GM12878 (cell line): ENCODE measurements around the gene SLC11A1. TPM values are rescaled to one million over a fixed set of nuclear protein-coding genes. Genes with fewer than 3 reads are reported as not detected.

ENCODE experiments used
- E2F8 ChIP-seq: fragments of 450-650 bp; IDR thresholded peaks from 2 replicates; pipeline ENCODE4 v1.6.1; 2018; ENCODE audit warnings: mild to moderate bottlenecking, low read depth, moderate library complexity; ENCODE audit not compliant: partially characterized antibody
- GATAD2B ChIP-seq: fragments of 450-650 bp; conservative IDR thresholded peaks from 2 replicates; pipeline ENCODE4 v1.6.1; 2017; ENCODE audit warnings: low read depth, mild to moderate bottlenecking, moderate library complexity
- POLR2AphosphoS2 ChIP-seq: IDR thresholded peaks from 2 replicates; pipeline ENCODE4 v1.6.1; 2011; ENCODE audit warnings: low read depth, mild to moderate bottlenecking, low read length, improper control_type of control experiment, moderate library complexity
- PRDM15 ChIP-seq: fragments of 450-650 bp; formaldehyde crosslinking; IDR thresholded peaks from 2 replicates; pipeline ENCODE4 v1.4.0; 2020; ENCODE audit warnings: mild to moderate bottlenecking, moderate library complexity
- ZNF592 ChIP-seq: fragments of 450-650 bp; IDR thresholded peaks from 2 replicates; pipeline ENCODE4 v1.6.1; 2017; ENCODE audit warnings: mild to moderate bottlenecking, moderate library complexity
- polyA plus RNA-seq, 11 experiments: library from polyadenylated mRNA; depleted of rRNA in 4 of 11; unstranded in 6 of 11; stranded (reverse) in 5 of 11; fragments of >200 nt; fragmentation: Nextera tagmentation in 4 of 11; fragmentation: Illumina TruSeq in 1 of 11; extraction: Ambion mirVana in 4 of 11; extraction: Trizol in 1 of 11; gene quantifications; 1 replicate in 1 of 11; 2 replicates in 10 of 11; pipeline versions ENCODE4 v1.2.1 to v1.2.3, GENCODE V29; 2011 to 2016; ENCODE audit warnings: inconsistent platforms in 2 of 11, missing spikeins in 2 of 11, low read depth in 1 of 11
- total RNA-seq, 4 experiments: library from RNA; depleted of rRNA in 3 of 4; stranded (reverse); fragments of >200 nt in 3 of 4; fragmentation: Illumina TruSeq in 1 of 4; extraction: Trizol in 1 of 4; gene quantifications; 2 replicates each; pipeline versions ENCODE4 v1.2.1 to v1.2.3, GENCODE V29; 2013 to 2021

SLC11A1 gene
- total and polyA plus RNA-seq, 10 of the 15 experiments (the other 5 are each of a cell fraction or from before 2014, with no cell fraction given) = 0.03 to 0.38 (median 0.12) TPM

- TF ChIP-seq ZNF592 (no peak), PRDM15 (CRISPR knock-in tag) (no peak), POLR2AphosphoS2 (no peak), E2F8 (no peak), GATAD2B (no peak)
- TF ChIP-seq, all 136 proteins: peak for 0
Measured at GRCh38 chr2:218438596-218438995, 56.5 kb downstream of the SLC11A1 start (continued).
